Body of pancreas (tissue), 4 donors: ENCODE data around the gene CNTNAP5.

Source experiments
- POLR2A ChIP-seq, 3 donors: fragments of 450-650 bp; IDR thresholded peaks; one replicate each; pipeline ENCODE4 v1.6.1; 2016; ENCODE audit warnings: antibody characterized with exemption in 3 of 3, mild to moderate bottlenecking in 2 of 3
- TF ChIP-seq, protein P1 (sequence below), 7 experiments: fragments of 450-650 bp in 4 of 7; fragments of 200-600 bp in 3 of 7; sonication (generic) in 3 of 7; IDR thresholded peaks; one replicate each; pipeline ENCODE4 v1.5.1; 2016 to 2019; ENCODE audit warnings: antibody characterized with exemption in 7 of 7

DNA sequence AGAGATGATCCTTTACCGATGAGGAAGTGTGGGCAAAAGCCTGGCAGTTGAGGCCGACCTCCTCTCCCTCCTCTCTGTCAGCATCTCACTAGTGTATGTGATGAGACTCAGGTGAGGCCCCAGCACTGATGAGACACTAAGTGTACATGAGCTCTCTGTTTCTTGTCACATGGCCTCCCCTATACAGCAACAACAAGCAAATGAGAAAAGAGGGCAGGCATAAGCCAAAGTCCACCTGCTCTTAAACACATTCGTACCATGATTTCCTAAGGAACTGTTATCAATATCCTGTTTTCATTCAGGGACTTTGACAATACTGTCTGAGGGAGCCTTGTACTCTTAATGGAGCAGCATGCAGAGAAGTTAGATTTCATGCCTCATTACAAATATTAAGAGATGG lies 113.0 kb downstream of the CNTNAP5 start:
- TF ChIP-seq, protein P1, sequence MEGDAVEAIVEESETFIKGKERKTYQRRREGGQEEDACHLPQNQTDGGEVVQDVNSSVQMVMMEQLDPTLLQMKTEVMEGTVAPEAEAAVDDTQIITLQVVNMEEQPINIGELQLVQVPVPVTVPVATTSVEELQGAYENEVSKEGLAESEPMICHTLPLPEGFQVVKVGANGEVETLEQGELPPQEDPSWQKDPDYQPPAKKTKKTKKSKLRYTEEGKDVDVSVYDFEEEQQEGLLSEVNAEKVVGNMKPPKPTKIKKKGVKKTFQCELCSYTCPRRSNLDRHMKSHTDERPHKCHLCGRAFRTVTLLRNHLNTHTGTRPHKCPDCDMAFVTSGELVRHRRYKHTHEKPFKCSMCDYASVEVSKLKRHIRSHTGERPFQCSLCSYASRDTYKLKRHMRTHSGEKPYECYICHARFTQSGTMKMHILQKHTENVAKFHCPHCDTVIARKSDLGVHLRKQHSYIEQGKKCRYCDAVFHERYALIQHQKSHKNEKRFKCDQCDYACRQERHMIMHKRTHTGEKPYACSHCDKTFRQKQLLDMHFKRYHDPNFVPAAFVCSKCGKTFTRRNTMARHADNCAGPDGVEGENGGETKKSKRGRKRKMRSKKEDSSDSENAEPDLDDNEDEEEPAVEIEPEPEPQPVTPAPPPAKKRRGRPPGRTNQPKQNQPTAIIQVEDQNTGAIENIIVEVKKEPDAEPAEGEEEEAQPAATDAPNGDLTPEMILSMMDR (IDR thresholded peaks at IDR 0.05) = no peak
- no peak for TF ChIP-seq POLR2A (IDR thresholded peaks at IDR 0.05)
